ENCODE measurements around the gene ATP11B. TPM values are rescaled to one million over a fixed set of nuclear protein-coding genes. Genes with fewer than 3 reads are reported as not detected.

Gene ATP11B
- total and polyA plus RNA-seq, 2 experiments from 2014 or later: 5.8 to 24.7 TPM

- TF ChIP-seq STAT1 (IDR thresholded peaks at IDR 0.05; ENCODE audit: unreplicated experiment) (no peak), EZH2 (IDR thresholded peaks at IDR 0.05; ENCODE audit: low read depth, unreplicated experiment) (no peak), ZNF114 (CRISPR knock-in tag; IDR thresholded peaks at IDR 0.05) (no peak), ZNF462 (CRISPR knock-in tag; IDR thresholded peaks at IDR 0.05) (no peak), CREB1 (CRISPR knock-in tag; IDR thresholded peaks at IDR 0.05; ENCODE audit: low read depth) (no peak)
These were observed 85.8 kb downstream of the ATP11B start (continued) for GRCh38 chr3:182879031-182879611.

DNA sequence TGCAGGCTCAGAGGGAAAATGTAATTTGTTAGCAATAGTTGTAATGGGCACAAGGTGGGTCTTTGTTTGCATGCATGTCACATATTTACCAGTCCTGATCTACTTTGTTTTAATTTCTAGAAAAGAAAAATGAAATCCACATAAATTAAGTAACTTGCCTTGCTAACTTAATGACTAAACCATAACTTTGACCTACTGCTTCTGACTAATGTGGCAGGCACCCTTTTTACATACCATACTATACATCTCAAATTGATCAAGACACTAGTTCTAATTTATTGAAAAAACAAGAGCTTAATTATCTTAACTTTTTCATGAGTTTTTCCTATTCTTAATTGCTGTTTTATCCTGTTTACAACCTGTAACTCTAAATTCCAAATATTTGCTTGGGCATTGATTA, 93.2 kb downstream of the ATP11B start:
- no peak overlapping the region for H3K4me3 Mint-ChIP-seq
- no peaks in the 10 kb centered on the region for H3F3A ChIP-seq (replicated peaks; ENCODE audit: low read depth)
- TF ChIP-seq STAT1 (IDR thresholded peaks at IDR 0.05; ENCODE audit: unreplicated experiment): no peak
- no peak for TF ChIP-seq JUNB (IDR thresholded peaks at IDR 0.05; ENCODE audit: unreplicated experiment)
- TF ChIP-seq, protein P1, sequence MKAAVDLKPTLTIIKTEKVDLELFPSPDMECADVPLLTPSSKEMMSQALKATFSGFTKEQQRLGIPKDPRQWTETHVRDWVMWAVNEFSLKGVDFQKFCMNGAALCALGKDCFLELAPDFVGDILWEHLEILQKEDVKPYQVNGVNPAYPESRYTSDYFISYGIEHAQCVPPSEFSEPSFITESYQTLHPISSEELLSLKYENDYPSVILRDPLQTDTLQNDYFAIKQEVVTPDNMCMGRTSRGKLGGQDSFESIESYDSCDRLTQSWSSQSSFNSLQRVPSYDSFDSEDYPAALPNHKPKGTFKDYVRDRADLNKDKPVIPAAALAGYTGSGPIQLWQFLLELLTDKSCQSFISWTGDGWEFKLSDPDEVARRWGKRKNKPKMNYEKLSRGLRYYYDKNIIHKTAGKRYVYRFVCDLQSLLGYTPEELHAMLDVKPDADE (IDR thresholded peaks at IDR 0.05): no peak
- no peak for TF ChIP-seq EZH2 (IDR thresholded peaks at IDR 0.05; ENCODE audit: low read depth, unreplicated experiment)
- TF ChIP-seq POLR2AphosphoS5 (IDR thresholded peaks at IDR 0.05; ENCODE audit: low read depth): no peak
- H4K20me1 ChIP-seq (replicated peaks; ENCODE audit: insufficient read depth): no peaks in the 10 kb centered on the region
- H3K27me3 ChIP-seq (ENCODE audit: insufficient read depth): no peaks in the 10 kb centered on the region
- peaks cover 7% of the 10 kb centered on the region; the same call in 2 of the 3 replicates for H3K4me1 Mint-ChIP-seq
- peaks cover 4% of the 10 kb centered on the region for H3K4me1 ChIP-seq (ENCODE audit: insufficient read depth)
- H3K36me3 Mint-ChIP-seq (ENCODE audit: low read depth): no peaks in the 10 kb centered on the region; the same call in 2 of the 3 replicates
- no peaks in the 10 kb centered on the region for H3K79me2 ChIP-seq (replicated peaks; ENCODE audit: insufficient read depth)
- DNase-seq (ENCODE audit: low spot score) (no peak), ATAC-seq (no peak)
- H3K27ac Mint-ChIP-seq: no peak overlapping the region
- no peaks in the 10 kb centered on the region for H3K9me3 Mint-ChIP-seq
- no peak overlapping the region for H3K27ac ChIP-seq (ENCODE audit: low read depth)
- H2AFZ ChIP-seq: no peak overlapping the region
- H3K9me2 ChIP-seq (ENCODE audit: insufficient read depth): no peaks in the 10 kb centered on the region
- H3K4me2 ChIP-seq: no peak overlapping the region
- H3K4me3 ChIP-seq: no peak overlapping the region
- H3K36me3 ChIP-seq (ENCODE audit: insufficient read depth): no peaks in the 10 kb centered on the region
- H3K27me3 Mint-ChIP-seq (ENCODE audit: insufficient read depth, low read depth, poor library complexity): peaks cover 2% of the 10 kb centered on the region
